ENCODE results near the gene TRAM2.

The TRAM2 gene

GRCh38 chr6:52577022-52577777 is at the start of gene TRAM2:
TSS of gene TRAM2 (minus strand) at chr6:52577060. CDS start at chr6:52576915, 145 bp downstream.
- peak within 1 kb of the TSS; percentile 61 for H3K4me3 ChIP-seq (ENCODE audit: low read depth, low read length)
- DNase-seq (ENCODE audit: low read depth): peak; percentile 19
- TF ChIP-seq CTCF (IDR thresholded peaks at IDR 0.05; ENCODE audit: low read depth, low read length, missing control alignments): no peak

- H3K4me3 ChIP-seq (ENCODE audit: low read depth, low read length): no peak overlapping the region
- no peak for TF ChIP-seq CTCF (IDR thresholded peaks at IDR 0.05; ENCODE audit: low read depth, low read length, missing control alignments)
- no peak for DNase-seq (ENCODE audit: low read depth)
Observed at GRCh38 chr6:52622810-52623209, 46.0 kb upstream of the TRAM2 start.

- no peak for DNase-seq (ENCODE audit: low read depth)
- no peak for TF ChIP-seq CTCF (IDR thresholded peaks at IDR 0.05; ENCODE audit: low read depth, low read length, missing control alignments)
- H3K4me3 ChIP-seq (ENCODE audit: low read depth, low read length): no peak overlapping the region
Observed at GRCh38 chr6:52621631-52622030, 44.8 kb upstream of the TRAM2 start.

GRCh38 chr6:52620906-52621190 is 44.0 kb upstream of the TRAM2 start:
- DNase-seq (ENCODE audit: low read depth): no peak
- no peak overlapping the region for H3K4me3 ChIP-seq (ENCODE audit: low read depth, low read length)
- no peak for TF ChIP-seq CTCF (IDR thresholded peaks at IDR 0.05; ENCODE audit: low read depth, low read length, missing control alignments)

GRCh38 chr6:52620055-52620905 is 43.4 kb upstream of the TRAM2 start:
- no peak for TF ChIP-seq CTCF (IDR thresholded peaks at IDR 0.05; ENCODE audit: low read depth, low read length, missing control alignments)
- no peak for DNase-seq (ENCODE audit: low read depth)
- H3K4me3 ChIP-seq (ENCODE audit: low read depth, low read length): no peak overlapping the region

GRCh38 chr6:52617087-52617486 is 40.2 kb upstream of the TRAM2 start:
- H3K4me3 ChIP-seq (ENCODE audit: low read depth, low read length): no peak overlapping the region
- no peak for DNase-seq (ENCODE audit: low read depth)
- no peak for TF ChIP-seq CTCF (IDR thresholded peaks at IDR 0.05; ENCODE audit: low read depth, low read length, missing control alignments)
